GM19324 (cell line): ENCODE results near the gene SLC2A5.
A peak's percentile ranks its signal among the peaks of the same experiment; 100 is the strongest.
"Not testable (repeated sequence)": the region's sequence is repeated elsewhere in the genome, so short reads cannot be mapped to it uniquely, and the experiment has no call there.

Experiments
- ATAC-seq: cut with Tn5 transposase; IDR thresholded peaks from one replicate; pipeline ENCODE4 v1.9.1; 2021; ENCODE audit warnings: mild to moderate bottlenecking, moderate library complexity; ENCODE audit not compliant: unreplicated experiment, low FRiP score

SLC2A5 gene, protein sequence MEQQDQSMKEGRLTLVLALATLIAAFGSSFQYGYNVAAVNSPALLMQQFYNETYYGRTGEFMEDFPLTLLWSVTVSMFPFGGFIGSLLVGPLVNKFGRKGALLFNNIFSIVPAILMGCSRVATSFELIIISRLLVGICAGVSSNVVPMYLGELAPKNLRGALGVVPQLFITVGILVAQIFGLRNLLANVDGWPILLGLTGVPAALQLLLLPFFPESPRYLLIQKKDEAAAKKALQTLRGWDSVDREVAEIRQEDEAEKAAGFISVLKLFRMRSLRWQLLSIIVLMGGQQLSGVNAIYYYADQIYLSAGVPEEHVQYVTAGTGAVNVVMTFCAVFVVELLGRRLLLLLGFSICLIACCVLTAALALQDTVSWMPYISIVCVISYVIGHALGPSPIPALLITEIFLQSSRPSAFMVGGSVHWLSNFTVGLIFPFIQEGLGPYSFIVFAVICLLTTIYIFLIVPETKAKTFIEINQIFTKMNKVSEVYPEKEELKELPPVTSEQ

DNA sequence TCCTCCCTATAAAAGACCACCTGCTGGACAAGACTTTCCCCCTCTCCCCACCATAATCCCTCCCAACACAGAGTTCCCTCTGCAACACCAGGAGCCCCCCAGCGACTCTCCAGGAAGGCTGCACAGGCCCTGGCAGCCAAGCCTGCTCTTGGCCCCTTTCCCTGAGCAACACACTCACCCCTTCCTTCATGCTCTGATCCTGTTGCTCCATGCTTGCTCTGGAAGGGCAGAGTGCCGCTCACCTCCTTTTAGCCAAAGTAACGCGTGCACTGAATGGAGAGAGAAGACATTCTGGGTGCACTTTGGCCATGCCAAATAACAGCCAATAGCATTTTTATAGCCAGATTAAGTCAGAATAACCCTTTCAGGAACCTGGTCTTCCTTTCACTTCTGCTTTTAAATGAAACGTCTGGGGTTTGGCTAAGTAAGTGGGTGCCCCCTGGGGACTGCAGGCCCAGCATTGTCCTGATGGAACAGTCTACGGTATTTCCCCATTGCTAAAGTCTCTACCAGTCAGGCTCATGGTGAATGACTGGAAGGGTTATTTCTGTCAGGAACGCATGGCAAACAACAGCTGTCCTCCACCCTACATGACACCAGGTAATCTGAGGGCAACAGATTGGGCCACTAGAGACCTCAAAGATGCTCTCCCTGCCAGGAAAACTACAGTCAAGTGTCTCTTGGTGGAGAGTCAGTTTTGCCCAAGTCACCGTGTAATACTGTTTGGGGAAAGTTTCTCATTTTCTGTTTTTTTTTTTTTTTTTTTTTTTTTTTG lies at the start of gene SLC2A5:
Gene SLC2A5, minus strand, starts transcription at position 310 of the 775 bp plus-strand sequence. Its CDS starts 99 bp downstream, at position 211.
- peak; percentile 87 for ATAC-seq

DNA sequence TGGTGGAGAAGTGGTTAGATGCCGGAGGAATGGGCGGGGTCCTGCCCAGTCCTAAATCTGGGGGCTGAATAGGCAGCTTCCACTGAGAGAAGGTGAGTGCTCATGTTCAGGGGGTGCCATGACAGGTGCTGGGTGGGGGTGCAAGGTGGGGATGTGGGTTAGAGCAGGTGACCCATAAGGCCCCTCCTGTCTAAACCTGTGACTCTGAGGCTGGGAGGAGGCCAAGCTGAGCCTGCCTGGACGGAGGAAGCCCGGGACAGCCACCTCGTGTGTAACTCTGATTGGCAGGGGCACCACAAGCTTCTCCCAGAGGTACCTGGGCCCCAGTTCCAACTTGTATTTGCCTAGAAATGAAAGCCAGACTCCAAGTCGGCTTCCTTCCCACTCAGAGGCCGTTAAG lies 48.8 kb upstream of the SLC2A5 start:
- ATAC-seq: no peak

DNA sequence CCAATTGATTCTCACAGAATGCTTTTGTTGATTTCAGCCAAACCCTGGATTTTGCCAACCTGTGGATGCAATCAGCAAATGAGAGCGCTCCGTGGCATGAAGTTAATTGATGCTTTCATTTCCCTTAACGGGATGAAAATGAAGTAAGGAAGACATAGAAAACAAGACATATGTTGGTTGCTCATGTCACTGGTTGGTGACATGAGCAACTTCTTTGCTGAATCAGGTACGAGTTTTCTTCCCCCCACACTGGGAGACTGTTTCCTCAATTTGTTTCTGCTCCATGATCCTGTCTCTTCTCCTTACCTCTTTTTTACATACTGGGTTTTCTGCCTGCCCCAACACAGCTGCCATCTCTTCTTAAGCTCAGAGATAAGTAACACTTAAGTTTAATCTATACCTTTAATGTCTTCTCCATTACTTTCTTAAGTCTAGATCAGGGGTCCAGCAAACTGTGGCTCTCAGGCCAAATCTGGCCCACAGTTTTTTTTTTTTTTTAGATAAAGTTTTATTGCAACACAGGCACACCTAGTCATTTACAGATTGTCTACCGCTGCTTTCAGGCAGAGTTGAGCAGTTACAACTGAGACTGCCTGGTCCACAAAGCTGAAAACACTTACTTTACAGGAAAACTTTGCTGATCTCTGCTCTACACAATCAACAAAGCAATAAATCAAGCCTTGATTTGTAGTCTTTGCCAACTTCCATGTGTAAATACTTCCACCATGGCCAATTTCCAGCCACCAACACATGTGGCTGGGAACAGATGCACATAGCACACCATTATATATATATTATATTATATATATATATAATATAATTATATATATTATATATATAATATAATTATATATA lies 46.1 kb upstream of the SLC2A5 start:
- ATAC-seq: no peak

DNA sequence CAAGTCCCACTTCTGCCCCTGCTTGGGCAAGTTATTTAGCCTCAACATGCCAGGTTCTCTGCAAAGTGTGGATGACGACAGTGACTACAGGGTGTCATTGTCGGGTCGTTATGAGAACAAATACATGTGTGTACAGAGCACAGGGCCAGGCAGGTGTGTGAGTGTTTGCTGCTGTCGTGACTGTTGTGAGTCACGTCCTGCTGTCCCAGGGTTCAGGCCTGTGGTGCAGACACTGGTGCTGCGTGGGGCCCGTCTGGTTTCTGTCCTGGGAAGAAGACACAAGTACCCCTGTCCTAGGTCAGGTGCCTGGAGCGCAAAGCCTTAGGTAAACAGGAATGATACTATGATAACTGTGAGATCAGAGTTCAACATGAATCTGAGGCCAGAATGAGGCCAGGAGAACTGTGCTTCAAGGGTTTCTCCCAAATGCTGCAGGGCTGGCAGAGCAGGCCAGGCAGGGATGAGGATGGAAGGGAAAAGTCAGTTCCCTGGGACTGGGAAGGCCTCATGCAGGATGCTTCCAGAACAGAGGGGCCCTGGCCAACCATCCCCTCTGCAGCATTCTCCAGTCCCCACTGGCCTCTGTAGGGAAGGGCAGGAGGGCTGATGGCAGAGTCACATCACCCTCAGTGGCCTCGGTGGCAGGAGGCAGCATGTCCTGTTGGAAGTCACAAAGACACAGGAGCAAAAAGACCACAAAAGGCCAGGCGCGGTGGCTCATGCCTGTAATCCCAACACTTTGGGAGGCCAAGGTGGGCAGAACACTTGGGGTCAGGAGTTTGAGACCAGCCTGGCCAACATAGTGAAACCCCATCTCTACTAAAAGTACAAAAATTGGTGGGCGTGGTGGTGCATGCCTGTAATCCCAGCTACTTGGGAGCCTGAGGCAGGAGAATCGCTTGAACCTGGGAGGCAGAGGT lies 43.8 kb upstream of the SLC2A5 start:
- ATAC-seq: no peak

DNA sequence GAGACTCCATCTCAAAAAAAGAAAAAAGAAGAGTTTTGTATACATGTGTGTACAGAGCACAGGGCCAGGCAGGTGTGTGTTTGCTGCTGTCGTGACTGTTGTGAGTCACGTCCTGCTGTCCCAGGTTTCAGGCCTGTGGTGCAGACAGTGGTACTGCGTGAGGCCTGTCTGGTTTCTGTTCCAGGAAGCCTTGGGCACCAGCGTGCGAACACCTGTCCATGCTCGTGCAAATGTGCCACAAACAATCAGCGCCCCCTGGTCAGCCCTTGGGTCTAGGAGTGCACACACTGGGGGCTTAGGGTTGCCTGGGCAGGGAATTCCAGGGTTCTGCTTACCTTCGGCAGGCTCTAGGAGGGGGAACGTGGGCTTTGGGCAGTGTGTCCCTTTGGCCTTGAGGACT lies 42.5 kb upstream of the SLC2A5 start:
- ATAC-seq: no peak

DNA sequence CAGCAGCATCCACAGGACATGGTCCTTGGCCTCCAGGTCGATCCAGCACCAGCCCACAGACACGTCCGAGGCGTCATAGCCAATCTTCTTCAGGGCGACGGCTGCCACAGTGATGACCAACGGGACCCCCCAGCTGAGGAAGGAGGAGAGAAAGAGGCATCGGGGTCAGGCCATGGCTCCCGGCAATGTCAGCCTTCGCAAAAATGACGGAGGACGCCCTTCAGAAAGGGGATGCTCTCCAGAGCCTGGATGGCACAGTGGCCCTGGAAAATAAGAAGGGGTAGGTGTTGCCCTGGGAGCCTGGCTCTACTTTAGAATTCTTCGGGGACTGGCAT lies 41.9 kb upstream of the SLC2A5 start:
- no peak for ATAC-seq

DNA sequence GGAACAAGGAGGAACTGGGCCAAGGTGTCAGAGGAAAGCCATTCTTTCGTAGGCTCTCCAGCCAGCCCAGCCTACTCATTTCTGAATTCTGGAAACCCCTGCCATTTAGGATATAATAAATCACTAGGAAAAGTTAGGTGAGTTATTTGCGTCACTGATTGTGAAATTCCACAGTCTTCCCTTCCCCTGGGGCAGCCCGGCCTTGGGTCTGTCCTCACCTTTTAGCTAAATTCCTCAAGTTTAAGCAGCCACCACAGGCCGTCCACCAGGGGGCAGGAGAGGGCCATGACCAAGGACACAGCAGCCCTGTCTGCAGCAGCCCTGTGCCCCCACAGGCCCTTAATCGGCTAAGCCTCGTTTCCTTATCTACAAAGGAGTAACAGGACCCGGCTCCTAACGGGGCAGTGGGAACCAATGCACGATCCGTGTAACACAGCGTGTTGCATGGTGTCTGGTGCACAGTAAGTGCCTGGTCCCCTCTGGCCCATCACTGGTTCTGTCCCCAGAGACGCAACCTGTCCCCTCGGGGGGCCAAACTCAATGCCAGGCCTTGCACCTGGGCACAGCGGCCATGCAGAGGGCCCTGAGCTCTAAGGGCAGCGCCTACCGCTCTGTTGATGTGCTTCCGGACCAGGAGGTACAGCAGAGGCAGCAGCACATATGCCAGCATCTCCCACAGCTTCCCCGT lies 41.4 kb upstream of the SLC2A5 start:
- ATAC-seq: no peak

DNA sequence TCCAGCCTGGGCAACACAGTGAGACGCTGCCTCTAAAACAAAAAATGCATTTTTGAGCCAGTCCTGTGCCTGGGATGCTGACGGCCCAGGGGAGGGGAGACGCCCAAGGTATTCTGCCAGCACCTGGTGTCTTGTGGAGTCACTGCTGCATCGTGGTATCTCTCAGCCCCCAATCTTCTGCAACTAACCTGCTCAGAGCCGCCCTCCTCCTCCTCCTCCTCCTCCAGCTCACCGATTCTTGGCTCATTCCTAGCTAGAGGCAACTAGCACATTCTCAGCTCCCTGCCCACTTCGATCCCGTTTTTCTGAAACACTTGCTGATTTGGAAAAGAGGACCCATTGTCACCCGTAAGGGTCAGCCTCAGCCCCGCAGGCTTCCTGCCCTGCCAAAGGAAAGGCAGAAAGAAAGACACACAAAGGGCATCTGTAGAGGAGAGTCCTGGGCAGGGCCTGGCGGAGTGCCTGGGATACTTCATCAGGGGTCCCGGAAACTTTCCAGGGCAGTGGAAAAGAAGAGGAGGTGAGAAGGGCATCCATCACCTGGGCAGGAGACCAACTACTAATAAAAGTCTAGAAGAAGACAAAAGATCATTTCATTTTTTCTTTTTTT lies 38.7 kb upstream of the SLC2A5 start:
- no peak for ATAC-seq

DNA sequence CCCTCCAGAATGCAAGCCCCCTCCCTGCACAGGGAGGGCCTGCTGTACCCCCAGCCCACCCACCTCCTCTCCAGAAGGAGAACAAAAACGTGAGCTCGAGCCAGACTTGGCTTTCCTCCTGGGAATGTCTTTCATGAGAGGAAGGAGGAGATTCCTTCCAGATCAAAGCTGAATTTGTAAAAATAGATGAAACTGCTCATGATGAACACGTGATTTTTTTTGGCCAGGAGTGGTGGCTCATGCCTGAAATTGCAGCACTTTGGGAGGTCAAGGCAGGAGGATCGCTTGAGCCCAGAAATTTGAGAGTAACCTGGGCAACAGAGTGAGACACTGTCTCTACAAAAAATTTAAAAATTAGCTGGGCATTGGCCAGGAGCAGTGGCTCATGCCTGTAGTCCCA lies 37.7 kb upstream of the SLC2A5 start:
- ATAC-seq: no peak

DNA sequence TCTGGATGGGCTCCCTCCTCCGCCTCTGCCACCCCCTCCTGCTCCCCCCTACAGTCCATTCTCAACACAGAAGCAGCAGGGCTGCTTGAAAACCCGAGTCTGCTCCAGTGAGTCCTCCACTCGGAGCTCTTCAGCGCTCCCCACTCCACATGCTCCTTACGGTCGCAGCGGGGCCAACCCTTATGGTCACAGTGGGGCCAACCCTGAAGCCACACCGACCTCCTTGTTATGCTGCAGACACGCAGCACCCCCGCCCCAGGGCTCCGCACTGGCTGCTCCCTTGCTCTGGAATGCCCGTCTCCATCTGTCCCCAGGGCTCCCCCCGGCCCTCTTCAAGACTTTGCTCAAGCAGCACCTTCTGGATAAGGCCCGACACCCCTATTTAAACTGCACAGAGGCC lies 36.9 kb upstream of the SLC2A5 start:
- ATAC-seq: no peak

DNA sequence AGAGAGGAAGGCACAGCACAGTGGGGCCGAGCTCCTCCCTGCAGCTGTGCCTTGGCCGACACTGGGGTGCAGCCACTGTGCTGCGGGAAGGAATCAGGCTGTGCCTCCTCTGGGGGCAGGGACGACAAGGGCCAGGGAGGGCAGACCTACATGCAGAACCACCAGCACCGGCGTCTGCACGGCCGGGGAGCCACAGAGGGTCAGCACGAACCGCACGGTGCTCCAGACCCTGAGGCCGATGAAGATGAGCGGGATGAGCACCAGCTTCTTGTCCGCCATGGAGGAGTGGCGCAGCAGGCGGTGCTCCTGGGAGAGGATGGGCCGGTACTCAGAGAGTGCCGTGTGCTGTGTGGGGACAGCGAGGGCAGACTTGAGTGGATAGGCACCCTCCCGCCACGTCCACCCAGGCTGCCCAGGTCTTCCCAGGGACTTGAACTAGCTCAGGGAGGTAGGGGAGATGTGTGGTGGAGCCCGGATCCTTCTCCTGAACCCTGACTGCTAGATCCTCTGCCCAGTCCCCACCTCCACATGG lies 36.0 kb upstream of the SLC2A5 start:
- no peak for ATAC-seq

DNA sequence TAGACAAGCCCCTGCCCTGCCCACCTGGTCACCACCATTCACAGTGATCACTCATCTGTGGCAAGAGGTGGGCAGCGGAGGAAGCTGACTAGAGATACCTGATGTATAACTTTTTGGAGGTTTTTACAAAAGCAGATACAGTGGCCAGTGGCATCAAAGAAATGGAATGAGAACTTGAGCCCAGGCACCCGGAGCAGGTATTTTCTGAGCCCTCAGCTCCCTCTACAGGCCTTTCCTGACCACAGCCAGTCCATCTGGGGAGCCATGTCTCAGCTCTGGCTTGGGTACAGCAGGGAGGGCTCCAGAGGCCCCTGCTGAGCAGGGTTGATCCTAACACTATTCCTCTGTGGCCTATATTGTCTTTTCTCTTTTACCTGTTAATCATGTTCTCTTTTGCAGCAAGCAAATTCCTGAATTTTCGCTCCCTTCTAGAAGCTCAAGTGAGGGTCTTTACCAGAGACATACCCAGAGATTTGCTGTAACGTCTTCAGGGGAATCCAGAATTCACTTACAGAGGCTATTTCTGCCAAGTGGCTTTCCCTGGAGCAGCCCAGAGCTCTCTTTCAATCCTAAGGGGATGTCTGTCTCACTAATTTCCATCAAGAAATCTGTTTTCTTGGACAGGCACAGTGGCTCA lies 32.2 kb upstream of the SLC2A5 start:
- ATAC-seq: no peak

DNA sequence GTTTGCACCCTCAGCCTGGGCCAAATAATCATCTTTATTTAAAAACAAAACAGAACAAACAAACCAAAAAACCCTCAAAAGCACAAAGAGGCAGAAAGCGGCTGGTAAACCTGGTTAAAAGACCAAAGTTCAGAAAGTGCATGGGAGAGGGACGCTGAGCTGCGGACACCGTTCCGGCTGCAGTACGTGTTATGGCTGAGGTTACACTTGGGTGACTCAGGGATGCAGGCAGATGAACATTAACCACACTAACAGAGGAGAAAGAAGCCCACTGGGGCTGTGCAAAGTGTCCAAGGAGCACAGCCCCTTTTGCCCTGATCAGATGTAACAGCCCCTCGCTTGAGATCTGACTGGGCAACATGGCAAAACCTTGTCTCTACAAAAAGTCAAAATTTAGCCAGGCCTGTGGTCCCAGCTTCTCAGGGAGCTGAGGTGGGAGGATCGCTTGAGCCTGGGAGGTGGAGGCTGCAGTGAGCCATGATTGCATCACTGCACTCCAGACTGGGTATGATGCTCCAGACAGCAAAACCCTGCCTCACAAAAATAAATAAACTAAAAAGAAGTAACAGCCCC lies 31.1 kb upstream of the SLC2A5 start:
- no peak for ATAC-seq

DNA sequence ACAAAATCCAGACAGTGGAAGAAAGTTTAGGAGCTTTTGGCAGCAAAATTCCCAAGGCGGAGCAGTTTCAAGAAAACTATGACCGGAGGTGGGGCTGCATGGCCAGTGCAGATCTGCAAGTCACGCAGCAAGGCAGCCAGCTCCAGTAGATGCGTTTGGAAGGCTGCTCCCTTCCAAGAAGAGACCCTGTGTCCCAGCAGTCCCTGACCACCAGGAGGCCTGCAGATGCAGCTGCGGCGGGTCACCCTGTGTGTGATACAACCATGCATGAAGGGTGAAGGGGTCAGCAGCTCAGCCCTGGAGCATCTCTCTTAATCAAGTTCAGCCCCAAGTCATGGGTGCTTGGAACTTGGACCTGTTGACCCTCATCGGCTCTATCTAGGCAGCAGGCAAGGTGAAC lies 30.1 kb upstream of the SLC2A5 start:
- ATAC-seq: no peak

DNA sequence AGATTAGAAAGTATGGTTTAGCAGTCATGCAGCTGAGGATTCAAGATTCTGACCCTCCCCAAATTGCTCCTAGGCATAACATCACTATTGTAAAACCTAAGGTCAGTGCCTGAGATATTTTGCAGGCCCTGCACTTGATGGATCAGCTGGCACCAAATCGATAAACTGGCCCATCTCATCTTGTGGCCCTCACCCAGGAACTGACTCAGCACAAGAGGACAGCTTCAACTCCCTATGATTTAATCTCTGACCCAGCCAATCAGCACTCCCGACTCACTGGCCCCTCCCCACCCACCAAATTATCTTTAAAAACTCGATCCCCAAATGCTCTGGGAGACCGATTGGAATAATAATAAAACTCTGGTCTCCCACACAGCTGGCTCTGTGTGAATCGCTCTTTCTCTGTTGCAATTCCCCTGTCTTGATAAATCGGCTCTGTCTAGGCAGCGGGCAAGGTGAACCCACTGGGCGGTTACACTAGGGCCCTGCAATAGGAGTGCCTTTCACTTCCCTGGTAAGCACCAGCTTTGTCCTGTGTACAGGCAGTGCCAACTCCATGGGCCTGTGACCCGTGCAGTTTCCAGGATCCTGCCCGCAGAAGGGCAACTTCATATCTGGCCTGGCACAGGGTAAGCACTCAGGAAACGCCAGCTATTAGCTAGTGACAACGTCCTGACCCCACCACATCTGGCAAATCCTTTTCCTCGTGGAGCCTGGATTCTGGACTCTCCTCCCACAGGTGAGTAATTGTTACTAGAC lies 28.7 kb upstream of the SLC2A5 start:
- ATAC-seq: no peak

DNA sequence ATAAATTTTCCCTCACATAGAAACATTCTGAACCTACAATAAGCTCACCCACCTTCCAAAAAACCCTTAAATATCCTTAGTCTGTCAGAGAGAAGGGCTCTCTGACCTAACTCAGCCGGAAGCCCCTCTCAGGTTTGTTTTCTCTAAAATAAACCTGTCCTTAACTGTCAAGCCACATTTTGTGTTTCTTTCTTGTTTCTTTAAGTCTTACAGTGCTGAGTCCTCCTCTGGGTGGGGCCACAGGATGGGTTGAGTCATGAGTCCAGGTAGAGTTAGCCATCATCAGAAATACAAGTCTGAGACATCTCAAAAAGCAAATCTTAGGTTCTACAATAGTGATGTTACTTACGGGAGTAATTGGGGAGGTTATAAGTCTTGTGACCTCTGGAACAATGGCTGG lies 26.4 kb upstream of the SLC2A5 start:
- ATAC-seq: no peak

DNA sequence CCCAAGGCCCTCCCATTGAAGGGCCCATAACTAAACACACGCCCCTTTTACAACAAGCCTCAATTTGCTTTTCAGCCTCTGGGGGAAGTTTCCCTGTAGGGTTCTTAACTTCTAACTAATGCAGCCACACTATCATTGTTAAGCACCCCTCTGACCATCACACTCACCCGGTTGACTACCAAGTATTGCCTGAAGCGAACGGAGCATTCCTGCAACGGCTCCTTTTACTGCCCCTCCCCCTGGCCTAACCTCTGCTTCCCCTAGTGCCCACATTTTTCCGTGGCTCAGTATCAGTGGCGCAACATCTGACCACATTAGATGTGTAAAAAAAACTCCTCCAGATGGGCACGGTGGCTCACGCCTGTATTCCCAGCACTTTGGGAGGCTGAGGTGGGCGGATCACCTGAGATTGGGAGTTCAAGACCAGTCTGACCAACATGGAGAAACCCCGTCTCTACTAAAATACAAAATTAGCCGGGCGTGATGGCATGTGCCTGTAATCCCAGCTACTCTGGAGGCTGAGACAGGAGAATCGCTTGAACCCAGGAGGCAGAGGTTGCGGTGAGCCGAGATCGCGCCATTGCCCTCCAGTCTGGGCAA lies 24.7 kb upstream of the SLC2A5 start:
- ATAC-seq: not testable (repeated sequence)
